Measurements from ENCODE around the gene SUN5. TPM values are rescaled to one million over a fixed set of nuclear protein-coding genes. Genes with fewer than 3 reads are reported as not detected.

The SUN5 gene
- total RNA-seq, 1 experiment from 2014 or later, result not detected

DNA sequence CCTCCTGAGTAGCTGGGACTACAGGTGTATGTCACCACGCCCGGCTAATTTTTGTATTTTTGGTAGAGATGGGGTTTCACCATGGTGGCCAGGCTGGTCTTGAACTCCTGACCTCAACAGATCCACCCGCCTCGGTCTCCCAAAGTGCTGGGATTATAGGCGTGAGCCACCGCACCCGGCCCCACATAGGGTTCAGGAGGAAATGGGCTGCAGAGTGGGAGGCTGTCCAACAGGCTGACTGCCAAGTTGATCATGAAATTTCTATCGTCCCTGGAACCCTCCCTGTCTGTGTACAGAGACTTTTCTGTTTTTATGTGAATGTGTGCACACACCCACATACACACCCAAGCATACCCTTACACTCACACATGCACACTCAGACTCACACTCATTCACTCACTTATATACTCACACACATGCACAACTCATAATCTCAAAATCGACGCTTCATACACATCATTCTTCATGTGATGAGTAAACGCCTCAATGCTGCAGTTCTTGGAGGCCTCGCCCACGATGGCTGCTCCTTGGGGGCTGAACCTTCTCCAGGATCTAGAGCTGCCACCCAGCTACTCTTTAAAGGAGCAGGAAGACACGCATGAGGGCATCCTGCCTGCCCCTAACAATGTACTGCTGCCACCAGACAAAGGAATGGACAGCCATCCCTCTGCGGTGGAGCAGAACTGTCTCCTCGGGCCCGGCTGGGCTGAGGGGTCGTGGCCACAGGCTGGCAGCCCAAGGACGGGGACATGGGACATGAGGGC, 35.6 kb downstream of the SUN5 start:
- no peak overlapping the region for H3K4me3 ChIP-seq
- no peak overlapping the region for H3K27ac ChIP-seq
- H3K36me3 ChIP-seq (ENCODE audit: low read depth), result no peaks in the 10 kb centered on the region
- no peak for TF ChIP-seq EZH2 (IDR thresholded peaks at IDR 0.05; ENCODE audit: low read depth)
- TF ChIP-seq, protein P1, sequence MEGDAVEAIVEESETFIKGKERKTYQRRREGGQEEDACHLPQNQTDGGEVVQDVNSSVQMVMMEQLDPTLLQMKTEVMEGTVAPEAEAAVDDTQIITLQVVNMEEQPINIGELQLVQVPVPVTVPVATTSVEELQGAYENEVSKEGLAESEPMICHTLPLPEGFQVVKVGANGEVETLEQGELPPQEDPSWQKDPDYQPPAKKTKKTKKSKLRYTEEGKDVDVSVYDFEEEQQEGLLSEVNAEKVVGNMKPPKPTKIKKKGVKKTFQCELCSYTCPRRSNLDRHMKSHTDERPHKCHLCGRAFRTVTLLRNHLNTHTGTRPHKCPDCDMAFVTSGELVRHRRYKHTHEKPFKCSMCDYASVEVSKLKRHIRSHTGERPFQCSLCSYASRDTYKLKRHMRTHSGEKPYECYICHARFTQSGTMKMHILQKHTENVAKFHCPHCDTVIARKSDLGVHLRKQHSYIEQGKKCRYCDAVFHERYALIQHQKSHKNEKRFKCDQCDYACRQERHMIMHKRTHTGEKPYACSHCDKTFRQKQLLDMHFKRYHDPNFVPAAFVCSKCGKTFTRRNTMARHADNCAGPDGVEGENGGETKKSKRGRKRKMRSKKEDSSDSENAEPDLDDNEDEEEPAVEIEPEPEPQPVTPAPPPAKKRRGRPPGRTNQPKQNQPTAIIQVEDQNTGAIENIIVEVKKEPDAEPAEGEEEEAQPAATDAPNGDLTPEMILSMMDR (conservative IDR thresholded peaks at IDR 0.05), result no peak
- intact Hi-C loops (cut with micrococcal nuclease; ENCODE audit: unreplicated experiment), result no loop called here
- no TSS peak for BruUV-seq (replicated peaks)
- H3K9me3 ChIP-seq (ENCODE audit: insufficient read depth, low read depth), result no peaks in the 10 kb centered on the region
- DNase-seq, result no peak
- H3F3A ChIP-seq (ENCODE audit: insufficient read depth, low read depth), result no peaks in the 10 kb centered on the region
- H3K4me2 ChIP-seq, result no peak overlapping the region
- peaks cover 82% of the 10 kb centered on the region for H3K27me3 ChIP-seq (ENCODE audit: insufficient read depth, low read depth)
- no peaks in the 10 kb centered on the region for H4K20me1 ChIP-seq (ENCODE audit: insufficient read depth)
- no peak overlapping the region for H2AFZ ChIP-seq
- no peaks in the 10 kb centered on the region for H3K9me2 ChIP-seq (ENCODE audit: insufficient read depth)
- no peaks in the 10 kb centered on the region for H3K4me1 ChIP-seq (replicated peaks; ENCODE audit: insufficient read depth)
- no peaks in the 10 kb centered on the region for H3K79me2 ChIP-seq (ENCODE audit: low read depth)
- ChIA-PET CTCF (no interaction called here), POLR2A (ENCODE audit: unreplicated experiment) (no interaction called here)

DNA sequence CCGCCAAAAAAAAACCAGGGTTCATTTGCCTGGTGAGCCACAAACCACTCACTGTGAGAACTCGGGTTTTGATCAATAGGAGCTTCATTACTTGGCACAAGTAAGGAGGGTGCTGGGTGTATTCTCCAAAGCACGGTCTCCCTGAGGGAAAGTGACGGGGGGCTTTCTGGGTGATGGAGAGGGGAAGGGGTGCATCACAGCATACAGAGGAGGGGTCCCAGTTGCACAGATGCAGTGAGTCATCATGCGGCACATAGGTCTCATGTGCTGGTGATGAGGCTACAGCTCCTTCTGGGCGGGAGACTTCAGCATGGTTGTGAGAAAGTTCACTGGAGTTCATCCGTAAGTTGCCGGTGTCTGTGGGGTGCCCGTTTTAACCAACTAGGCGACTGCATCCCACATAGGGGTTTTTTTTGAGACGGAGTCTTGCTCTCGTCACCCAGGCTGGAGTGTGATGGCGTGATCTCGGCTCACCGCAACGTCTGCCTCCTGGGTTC, 36.2 kb downstream of the SUN5 start:
- intact Hi-C loops (cut with micrococcal nuclease; ENCODE audit: unreplicated experiment), result no loop called here
- TF ChIP-seq, protein P1 (conservative IDR thresholded peaks at IDR 0.05), result no peak
- no peak overlapping the region for H3K4me2 ChIP-seq
- no peak for DNase-seq
- H3K27ac ChIP-seq, result no peak overlapping the region
- no TSS peak for BruUV-seq (replicated peaks)
- no peaks in the 10 kb centered on the region for H3K9me3 ChIP-seq (ENCODE audit: insufficient read depth, low read depth)
- no peaks in the 10 kb centered on the region for H3K36me3 ChIP-seq (ENCODE audit: low read depth)
- H3K79me2 ChIP-seq (ENCODE audit: low read depth), result no peaks in the 10 kb centered on the region
- H3K4me3 ChIP-seq, result no peak overlapping the region
- H3K27me3 ChIP-seq (ENCODE audit: insufficient read depth, low read depth), result peaks cover 85% of the 10 kb centered on the region
- POLR2A ChIA-PET (ENCODE audit: unreplicated experiment), result no interaction called here
- CTCF ChIA-PET, result no interaction called here
- H2AFZ ChIP-seq, result no peak overlapping the region
- H4K20me1 ChIP-seq (ENCODE audit: insufficient read depth), result no peaks in the 10 kb centered on the region
- H3F3A ChIP-seq (ENCODE audit: insufficient read depth, low read depth), result no peaks in the 10 kb centered on the region
- no peaks in the 10 kb centered on the region for H3K9me2 ChIP-seq (ENCODE audit: insufficient read depth)
- H3K4me1 ChIP-seq (replicated peaks; ENCODE audit: insufficient read depth), result no peaks in the 10 kb centered on the region

DNA sequence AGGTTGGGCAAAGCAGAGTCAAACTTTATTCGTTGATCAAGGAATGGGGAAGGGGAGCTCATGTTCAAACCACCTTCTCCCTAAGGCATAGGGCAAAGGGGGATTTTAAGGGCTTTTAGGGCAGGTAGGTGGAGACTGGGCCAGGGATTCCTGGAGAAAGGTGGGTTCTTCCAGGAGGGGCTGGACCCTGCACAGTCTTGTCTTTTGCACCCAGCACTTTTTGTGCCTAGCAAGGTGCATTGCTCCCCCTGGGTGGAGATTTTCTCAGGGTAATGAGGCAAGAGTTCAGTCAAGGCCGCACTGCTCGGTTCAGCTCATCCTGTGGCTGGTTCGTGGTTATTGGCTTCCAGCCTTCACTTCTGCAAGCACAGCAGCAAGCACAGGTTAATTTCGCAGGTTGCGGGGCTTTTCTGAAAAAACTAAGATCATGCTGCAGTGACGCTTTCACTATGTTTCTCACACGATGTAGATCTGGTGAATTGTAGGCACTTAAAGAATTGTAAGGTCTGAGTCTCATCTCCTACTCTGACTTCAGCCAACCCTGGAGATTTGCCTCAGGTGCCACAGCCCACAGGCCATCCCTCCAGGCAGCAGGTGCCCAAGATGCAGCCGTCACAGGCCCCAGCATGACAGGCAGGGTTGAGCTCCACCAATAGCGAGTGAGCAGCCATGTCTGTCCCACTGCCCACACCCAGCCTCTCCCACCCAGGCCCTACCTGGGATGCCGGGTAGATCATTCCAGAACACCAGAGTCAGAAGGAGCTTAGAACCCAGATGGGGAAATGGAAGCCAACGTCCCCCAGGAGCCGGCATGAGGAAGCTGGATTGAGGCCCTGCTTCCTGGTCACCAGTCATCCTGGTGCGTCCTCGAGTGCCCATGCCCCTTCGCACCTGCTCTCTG, 37.1 kb downstream of the SUN5 start:
- H4K20me1 ChIP-seq (ENCODE audit: insufficient read depth), result no peaks in the 10 kb centered on the region
- no peak for DNase-seq
- no peak overlapping the region for H3K4me3 ChIP-seq
- no peaks in the 10 kb centered on the region for H3K9me2 ChIP-seq (ENCODE audit: insufficient read depth)
- no TSS peak for BruUV-seq (replicated peaks)
- no peaks in the 10 kb centered on the region for H3K4me1 ChIP-seq (replicated peaks; ENCODE audit: insufficient read depth)
- ChIA-PET CTCF (no interaction called here), POLR2A (ENCODE audit: unreplicated experiment) (no interaction called here)
- TF ChIP-seq, protein P1 (conservative IDR thresholded peaks at IDR 0.05), result no peak
- TF ChIP-seq EZH2 (IDR thresholded peaks at IDR 0.05; ENCODE audit: low read depth), result no peak
- no peaks in the 10 kb centered on the region for H3K9me3 ChIP-seq (ENCODE audit: insufficient read depth, low read depth)
- H3K27me3 ChIP-seq (ENCODE audit: insufficient read depth, low read depth), result peaks cover 93% of the 10 kb centered on the region
- H3K79me2 ChIP-seq (ENCODE audit: low read depth), result no peaks in the 10 kb centered on the region
- H3F3A ChIP-seq (ENCODE audit: insufficient read depth, low read depth), result no peaks in the 10 kb centered on the region
- intact Hi-C loops (cut with micrococcal nuclease; ENCODE audit: unreplicated experiment), result no loop called here
- no peak overlapping the region for H3K4me2 ChIP-seq
- no peak overlapping the region for H2AFZ ChIP-seq
- H3K27ac ChIP-seq, result no peak overlapping the region
- H3K36me3 ChIP-seq (ENCODE audit: low read depth), result no peaks in the 10 kb centered on the region

Data from PC-9 (cell line).